ENCODE results near the gene IPO4. TPM values are rescaled to one million over a fixed set of nuclear protein-coding genes. Genes with fewer than 3 reads are reported as not detected.

The IPO4 gene
- total and polyA plus RNA-seq, 2 of the 13 experiments (the other 11 are each of a cell fraction or from before 2014, with no cell fraction given): 39.0 to 179 TPM

- peak; percentile 82; the same call in 1 of the 2 replicates for TF ChIP-seq ZNF337 (CRISPR knock-in tag; IDR thresholded peaks at IDR 0.05; ENCODE audit: borderline replicate concordance, low read depth)
- peak; percentile 22; the same call in 1 of the 2 replicates for TF ChIP-seq MTA1 (CRISPR knock-in tag; IDR thresholded peaks at IDR 0.05; ENCODE audit: borderline replicate concordance)
- peak; percentile 77 for TF ChIP-seq THAP9 (CRISPR knock-in tag; IDR thresholded peaks at IDR 0.05; ENCODE audit: borderline replicate concordance)
- TF ChIP-seq, protein P1, sequence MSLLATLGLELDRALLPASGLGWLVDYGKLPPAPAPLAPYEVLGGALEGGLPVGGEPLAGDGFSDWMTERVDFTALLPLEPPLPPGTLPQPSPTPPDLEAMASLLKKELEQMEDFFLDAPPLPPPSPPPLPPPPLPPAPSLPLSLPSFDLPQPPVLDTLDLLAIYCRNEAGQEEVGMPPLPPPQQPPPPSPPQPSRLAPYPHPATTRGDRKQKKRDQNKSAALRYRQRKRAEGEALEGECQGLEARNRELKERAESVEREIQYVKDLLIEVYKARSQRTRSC (CRISPR knock-in tag; IDR thresholded peaks at IDR 0.05; ENCODE audit: low read depth): peak; percentile 65; the same call in 1 of the 2 replicates
- no peak for TF ChIP-seq ZNF3 (CRISPR knock-in tag; IDR thresholded peaks at IDR 0.05)
- TF ChIP-seq ZNF331 (CRISPR knock-in tag; IDR thresholded peaks at IDR 0.05): peak; percentile 93
- TF ChIP-seq BCL6 (CRISPR knock-in tag; IDR thresholded peaks at IDR 0.05): peak; percentile 57
- peak; percentile 12; the same call in 1 of the 2 replicates for TF ChIP-seq ZNF549 (CRISPR knock-in tag; IDR thresholded peaks at IDR 0.05)
- TF ChIP-seq NFKB2 (CRISPR knock-in tag; IDR thresholded peaks at IDR 0.05; ENCODE audit: borderline replicate concordance): peak; percentile 97; the same call in 1 of the 2 replicates
- TF ChIP-seq MAFK (conservative IDR thresholded peaks at IDR 0.05 in 1 of 2, IDR thresholded peaks at IDR 0.05 in 1 of 2; ENCODE audit: low read length in 2 of 2): no peak
- TF ChIP-seq CAMTA2 (CRISPR knock-in tag; IDR thresholded peaks at IDR 0.05; ENCODE audit: borderline replicate concordance): peak; percentile 94
- peak; percentile 52; the same call in 1 of the 2 replicates for TF ChIP-seq HDAC2 (CRISPR knock-in tag; IDR thresholded peaks at IDR 0.05)
- no peak for TF ChIP-seq ZNF790 (CRISPR knock-in tag; IDR thresholded peaks at IDR 0.05; ENCODE audit: borderline replicate concordance)
- TF ChIP-seq ZNF720 (CRISPR knock-in tag; IDR thresholded peaks at IDR 0.05): no peak; the same call in none of the 2 replicates
- peak; percentile 79 for TF ChIP-seq POGZ (CRISPR knock-in tag; IDR thresholded peaks at IDR 0.05)
- TF ChIP-seq MXI1 (IDR thresholded peaks at IDR 0.05; ENCODE audit: borderline replicate concordance, low read depth, low read length): peak; percentile 93; the same call in 2 of the 3 replicates
- no peak; the same call in none of the 2 replicates for TF ChIP-seq SAFB2 (CRISPR knock-in tag; IDR thresholded peaks at IDR 0.05; ENCODE audit: borderline replicate concordance, low read depth)
- peak; percentile 95 for TF ChIP-seq SALL1 (CRISPR knock-in tag; IDR thresholded peaks at IDR 0.05)
- TF ChIP-seq BHLHE40 (IDR thresholded peaks at IDR 0.05; ENCODE audit: low read length): no peak
- TF ChIP-seq MAZ (IDR thresholded peaks at IDR 0.05; ENCODE audit: borderline replicate concordance, low read depth, low read length): peak; percentile 94; the same call in 1 of the 2 replicates
- TF ChIP-seq MAZ (CRISPR knock-in tag; IDR thresholded peaks at IDR 0.05; ENCODE audit: low read depth): peak; percentile 99
- TF ChIP-seq GTF3A (CRISPR knock-in tag; conservative IDR thresholded peaks at IDR 0.05): no peak
- TF ChIP-seq ZNF772 (CRISPR knock-in tag; IDR thresholded peaks at IDR 0.05): peak; percentile 97
- TF ChIP-seq ASH2L (IDR thresholded peaks at IDR 0.05; ENCODE audit: insufficient read length, low read depth, low read length): peak; percentile 98
- TF ChIP-seq HDAC1 (CRISPR knock-in tag; IDR thresholded peaks at IDR 0.05): no peak
- no peak for TF ChIP-seq RCOR2 (CRISPR knock-in tag; IDR thresholded peaks at IDR 0.05)
- no peak for TF ChIP-seq ADNP (CRISPR knock-in tag; IDR thresholded peaks at IDR 0.05)
Observed at GRCh38 chr14:24135834-24136683, 52.6 kb downstream of the IPO4 start, which contains the start of gene PSME1 (continued).

Measured in HepG2 (cell line).